A549 (cell line): ENCODE measurements around the gene SCARF1. TPM values are rescaled to one million over a fixed set of nuclear protein-coding genes. Genes with fewer than 3 reads are reported as not detected.
A peak's percentile ranks its signal among the peaks of the same experiment; 100 is the strongest.

Experiments used
- ATAC-seq, 2 experiments: fragments of 200-7000 bp in 1 of 2; fragments of >200 bp in 1 of 2; cut with Nextera tagmentation in 1 of 2; cut with Tn5 transposase in 1 of 2; 3 replicates each; pipeline versions ENCODE4 v1.8.0 to v1.9.1; 2018 to 2020; ENCODE audit warnings: mild to moderate bottlenecking in 1 of 2, moderate library complexity in 1 of 2
- CTCF ChIA-PET: fragments of 300-600 bp; sonication (Branson Sonifier 250); formaldehyde crosslinking; extraction: SDS; loops from one replicate; lab custom pipeline; 2021; ENCODE audit warnings: antibody characterized with exemption, inconsistent platforms; lab: Yijun Ruan, JAX
- POLR2A ChIA-PET: fragments of 350-600 bp; formaldehyde crosslinking; extraction: SDS; loops from one replicate; lab custom pipeline; 2021; ENCODE audit warnings: antibody characterized with exemption, inconsistent platforms; lab: Yijun Ruan, JAX
- DNase-seq, 2 experiments: peaks; one replicate each; pipeline versions ENCODE4 v3.0.0 to v3.0.0-alpha.2; 2011 to 2016; ENCODE audit warnings: low read depth in 1 of 2, low spot score in 1 of 2
- FAIRE-seq: peaks from 2 replicates; lab custom pipeline; 2011; peaks lifted over from hg19 to GRCh38; lab: Jason Lieb, UNC
- H3K27ac ChIP-seq, 2 experiments: fragments of >200 bp; sonication (Bioruptor Twin); formaldehyde crosslinking; 3 replicates each; pipeline ENCODE4 v1.5.1; 2016 to 2017
- H3K4me1 ChIP-seq: fragments of >200 bp; sonication (Bioruptor Twin); formaldehyde crosslinking; 3 replicates; pipeline ENCODE4 v1.6.1; 2016
- H3K4me2 ChIP-seq: fragments of >200 bp; sonication (Bioruptor Twin); formaldehyde crosslinking; 3 replicates; pipeline ENCODE4 v1.6.1; 2016
- H3K4me3 ChIP-seq: fragments of >200 bp; sonication (Bioruptor Twin); formaldehyde crosslinking; 3 replicates; pipeline ENCODE4 v1.5.1; 2016
- H3K9me3 ChIP-seq: fragments of >200 bp; sonication (Bioruptor Twin); formaldehyde crosslinking; 3 replicates; pipeline ENCODE4 v1.6.1; 2016
- CEBPB ChIP-seq, 2 experiments: fragments of >200 bp in 1 of 2; sonication (Bioruptor Twin) in 1 of 2; formaldehyde crosslinking in 1 of 2; IDR thresholded peaks; 2 replicates each; pipeline ENCODE4 v1.6.1; 2012 to 2016
- CHD4 ChIP-seq: fragments of 200-600 bp; sonication (generic); IDR thresholded peaks from 2 replicates; pipeline ENCODE4 v1.6.1; 2016; ENCODE audit warnings: antibody characterized with exemption, mild to moderate bottlenecking, borderline replicate concordance
- CTCF ChIP-seq: fragments of >200 bp; sonication (Bioruptor Twin); formaldehyde crosslinking; IDR thresholded peaks from 3 replicates; pipeline ENCODE4 v1.5.1; 2016
- ELK1 ChIP-seq: fragments of 150-350 bp; IDR thresholded peaks from 2 replicates; pipeline ENCODE4 v1.6.1; 2014; ENCODE audit warnings: low read depth, mild to moderate bottlenecking, low read length
- FOSL2 ChIP-seq, 2 experiments: fragments of 450-650 bp in 1 of 2; fragments of >200 bp in 1 of 2; sonication (Bioruptor Twin) in 1 of 2; formaldehyde crosslinking; IDR thresholded peaks; 2 replicates each; pipeline versions ENCODE4 v1.5.0 to v1.6.1; 2016 to 2020; ENCODE audit warnings: mild to moderate bottlenecking in 1 of 2, moderate library complexity in 1 of 2
- FOXS1 ChIP-seq: fragments of 250-450 bp; sonication (Bioruptor Pico); IDR thresholded peaks from 2 replicates; pipeline ENCODE4 v1.5.0; 2020; ENCODE audit warnings: mild to moderate bottlenecking, moderate library complexity
- HDAC2 ChIP-seq: fragments of 200-600 bp; sonication (generic); IDR thresholded peaks from 2 replicates; pipeline ENCODE4 v1.6.1; 2016
- HES2 ChIP-seq: fragments of >200 bp; sonication (Bioruptor Twin); formaldehyde crosslinking; IDR thresholded peaks from 2 replicates; pipeline ENCODE4 v1.6.1; 2016
- HOXA7 ChIP-seq: fragments of 250-450 bp; sonication (Bioruptor Pico); IDR thresholded peaks from 2 replicates; pipeline ENCODE4 v1.5.0; 2020; ENCODE audit warnings: mild to moderate bottlenecking, moderate library complexity
- HOXB13 ChIP-seq: fragments of 250-450 bp; sonication (Bioruptor Pico); IDR thresholded peaks from 2 replicates; pipeline ENCODE4 v1.5.0; 2020; ENCODE audit warnings: low read depth, mild to moderate bottlenecking, moderate library complexity
- JUNB ChIP-seq: fragments of >200 bp; sonication (Bioruptor Twin); formaldehyde crosslinking; IDR thresholded peaks from 2 replicates; pipeline ENCODE4 v1.6.1; 2016
- KDM1A ChIP-seq: fragments of 200-600 bp; sonication (generic); IDR thresholded peaks from 2 replicates; pipeline ENCODE4 v1.6.1; 2016; ENCODE audit warnings: low read depth, mild to moderate bottlenecking
- KDM5A ChIP-seq: fragments of 200-600 bp; sonication (generic); IDR thresholded peaks from 2 replicates; pipeline ENCODE4 v1.6.1; 2016; ENCODE audit warnings: antibody characterized with exemption, mild to moderate bottlenecking
- MAFK ChIP-seq: fragments of 450-650 bp; IDR thresholded peaks from 2 replicates; pipeline ENCODE4 v1.6.1; 2014; ENCODE audit not compliant: partially characterized antibody
- MAX ChIP-seq: IDR thresholded peaks from 2 replicates; pipeline ENCODE4 v1.6.1; 2012
- MAZ ChIP-seq: fragments of 150-350 bp; IDR thresholded peaks from 2 replicates; pipeline ENCODE4 v1.6.1; 2014; ENCODE audit warnings: antibody characterized with exemption, low read depth, low read length, borderline replicate concordance
- NFE2L2 ChIP-seq: fragments of 150-350 bp; conservative IDR thresholded peaks from 2 replicates; pipeline ENCODE4 v1.6.1; 2014; ENCODE audit warnings: low read length
- NPAS2 ChIP-seq: fragments of 250-450 bp; sonication (Bioruptor Pico); IDR thresholded peaks from 2 replicates; pipeline ENCODE4 v1.8.0; 2022; ENCODE audit warnings: mild to moderate bottlenecking, moderate library complexity, borderline replicate concordance
- PBX3 ChIP-seq: IDR thresholded peaks from 2 replicates; pipeline ENCODE4 v1.6.1; 2012
- PHF8 ChIP-seq: fragments of 200-600 bp; sonication (generic); IDR thresholded peaks from 2 replicates; pipeline ENCODE4 v1.6.1; 2016; ENCODE audit warnings: low read depth, mild to moderate bottlenecking, antibody characterized with exemption, moderate library complexity, borderline replicate concordance
- POLR2AphosphoS2 ChIP-seq: conservative IDR thresholded peaks from 2 replicates; pipeline ENCODE4 v1.6.1; 2012; ENCODE audit warnings: low read length, improper control_type of control experiment, inconsistent platforms
- RAD21 ChIP-seq, 2 experiments: fragments of >200 bp in 1 of 2; sonication (Bioruptor Twin) in 1 of 2; formaldehyde crosslinking in 1 of 2; IDR thresholded peaks in 1 of 2; conservative IDR thresholded peaks in 1 of 2; 2 replicates in 1 of 2; 3 replicates in 1 of 2; pipeline ENCODE4 v1.6.1; 2012 to 2018; ENCODE audit warnings: inconsistent platforms in 1 of 2
- RNF2 ChIP-seq: fragments of 200-600 bp; sonication (generic); IDR thresholded peaks from 2 replicates; pipeline ENCODE4 v1.6.1; 2016; ENCODE audit warnings: low read depth, mild to moderate bottlenecking, antibody characterized with exemption, moderate library complexity, borderline replicate concordance
- SMC3 ChIP-seq: fragments of >200 bp; sonication (Bioruptor Twin); formaldehyde crosslinking; IDR thresholded peaks from 3 replicates; pipeline ENCODE4 v1.6.1; 2018; ENCODE audit warnings: inconsistent platforms
- TFCP2L1 ChIP-seq: fragments of 250-450 bp; sonication (Bioruptor Pico); IDR thresholded peaks from 2 replicates; pipeline ENCODE4 v1.5.0; 2021; ENCODE audit warnings: mild to moderate bottlenecking
- ZSCAN20 ChIP-seq: fragments of 250-450 bp; sonication (Bioruptor Pico); IDR thresholded peaks from 2 replicates; pipeline ENCODE4 v1.8.0; 2022; ENCODE audit warnings: mild to moderate bottlenecking, moderate library complexity
- WGBS: methylation state at CpG from one replicate; pipeline ENCODE4 v1.1.6; 2017; ENCODE audit errors: missing lambda C conversion rate; 5-methylcytosine and 5-hydroxymethylcytosine counted together
- polyA plus RNA-seq, 4 experiments: library from polyadenylated mRNA; depleted of rRNA in 3 of 4; stranded (reverse); fragments of >200 nt; fragmentation: RNase III in 1 of 4; extraction: RNeasy Plus Mini Kit Qiagen cat#74134 plus additional on column Dnase treatment in 1 of 4; gene quantifications; 2 replicates in 3 of 4; 3 replicates in 1 of 4; pipeline ENCODE4 v1.2.3, GENCODE V29; 2011 to 2017

Gene SCARF1
- polyA plus RNA-seq, 2 of the 4 experiments (the other 2 are of a cell fraction) = 0.09 to 0.30 TPM

GRCh38 chr17:1630662-1631061, 14.9 kb downstream of the SCARF1 start:
- FAIRE-seq (no peak), DNase-seq (no peak), ATAC-seq (no peak)
- Histone ChIP-seq H3K9me3 (no peaks in the 10 kb centered on the region), H3K27ac (no peak overlapping the region), H3K4me2 (no peak overlapping the region), H3K4me1 (0 out of 3 replicates have a peak, but pooled peaks cover 4% of the 10 kb centered on the region), H3K4me3 (no peak overlapping the region)
- TF ChIP-seq NPAS2 (no peak), ELK1 (no peak), JUNB (no peak), PHF8 (no peak), MAX (no peak), FOXS1 (CRISPR knock-in tag) (no peak), RAD21 (conservative IDR thresholded peaks at IDR 0.05 in 1 of 2, IDR thresholded peaks at IDR 0.05 in 1 of 2) (no peak), FOSL2 (IDR thresholded peaks at IDR 0.05) (no peak), FOSL2 (CRISPR knock-in tag; IDR thresholded peaks at IDR 0.05) (no peak), HOXB13 (CRISPR knock-in tag) (no peak), CEBPB (IDR thresholded peaks at IDR 0.05) (no peak), HDAC2 (no peak), TFCP2L1 (CRISPR knock-in tag) (no peak), KDM5A (no peak), ZSCAN20 (CRISPR knock-in tag) (no peak), HOXA7 (CRISPR knock-in tag) (no peak), PBX3 (no peak), NFE2L2 (no peak)
- POLR2A ChIA-PET = interaction anchor here (0.6 to 3.4 kb wide), 6 partner anchors 41 to 175 kb away, joined by 3 to 49 read pairs (median 8); partner anchors contain the start of genes CRK, INPP5K and PITPNA
- WGBS = 48% methylated on average over 4 of the region's 4 CpGs
- CTCF ChIA-PET = interaction anchor here (0.5 to 14.7 kb wide), 49 partner anchors 9 to 473 kb away, joined by 3 to 497 read pairs (median 5); partner anchors contain the start of genes CRK, INPP5K, MYO1C and PITPNA

GRCh38 chr17:1629504-1630310, 15.8 kb downstream of the SCARF1 start:
- DNase-seq (peak; percentile 73 to 76), FAIRE-seq (no peak), ATAC-seq (peak; percentile 31 to 49)
- 6% methylated on average over 24 of the region's 45 CpGs for WGBS
- CTCF ChIA-PET = interaction anchor here (0.5 to 14.7 kb wide), 55 partner anchors 10 to 881 kb away, joined by 3 to 497 read pairs (median 4); partner anchors contain the start of genes CRK, INPP5K, MYO1C and PITPNA
- no peaks in the 10 kb centered on the region for H3K9me3 ChIP-seq
- H3K4me2 ChIP-seq = peak overlapping the region; percentile 95
- POLR2A ChIA-PET = interaction anchor here (0.5 to 3.4 kb wide), 13 partner anchors 12 to 174 kb away, joined by 3 to 49 read pairs (median 9); partner anchors contain the start of genes CRK, INPP5K and PITPNA
- 0 out of 3 replicates have a peak, but pooled peaks cover 4% of the 10 kb centered on the region for H3K4me1 ChIP-seq
- TF ChIP-seq HES2 (no peak), NFE2L2 (no peak), POLR2AphosphoS2 (no peak), SMC3 (peak; percentile 91), MAX (peak; percentile 44; the same call in 1 of the 2 replicates), MAZ (no peak), KDM1A (0 out of 2 replicates have a peak, but pooled peaks have one; percentile 29), RNF2 (peak; percentile 95), CHD4 (peak; percentile 61; the same call in 1 of the 2 replicates), CTCF (peak; percentile 78), RAD21 (conservative IDR thresholded peaks at IDR 0.05 in 1 of 2, IDR thresholded peaks at IDR 0.05 in 1 of 2) (peak; percentile 93), ZSCAN20 (CRISPR knock-in tag) (no peak), MAFK (no peak)
- TF ChIP-seq, all 56 proteins: peak for 7
- peak overlapping the region; percentile 71 for H3K4me3 ChIP-seq
- peak overlapping the region; percentile 80 to 88 for H3K27ac ChIP-seq
